PC-9 (cell line): ENCODE results near the gene CIZ1.

Source experiments
- EZH2 ChIP-seq: fragments of 200-600 bp; sonication (generic); IDR thresholded peaks from 2 replicates; pipeline ENCODE4 v1.8.0; 2017; ENCODE audit warnings: antibody characterized with exemption, low read depth
- TF ChIP-seq, protein P1 (sequence below): fragments of 200-600 bp; sonication (generic); conservative IDR thresholded peaks from 2 replicates; pipeline ENCODE4 v1.6.1; 2017; ENCODE audit warnings: mixed run types, antibody characterized with exemption, mild to moderate bottlenecking, moderate library complexity

DNA sequence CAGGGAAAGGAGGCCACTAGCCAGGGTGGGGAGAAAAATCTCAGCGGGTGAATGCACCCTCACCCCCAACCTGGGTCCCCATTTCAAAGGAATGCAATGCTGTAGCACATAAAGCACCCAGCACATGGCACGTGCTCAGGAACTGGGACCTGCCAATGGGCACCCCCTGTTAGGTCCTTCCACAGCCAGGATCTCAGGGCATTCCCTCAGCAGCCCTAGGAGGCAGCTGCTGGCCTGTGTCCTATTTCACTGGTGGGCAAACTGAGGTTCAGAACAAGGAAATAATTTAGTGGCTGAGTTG, 20.6 kb upstream of the CIZ1 start:
- TF ChIP-seq, protein P1, sequence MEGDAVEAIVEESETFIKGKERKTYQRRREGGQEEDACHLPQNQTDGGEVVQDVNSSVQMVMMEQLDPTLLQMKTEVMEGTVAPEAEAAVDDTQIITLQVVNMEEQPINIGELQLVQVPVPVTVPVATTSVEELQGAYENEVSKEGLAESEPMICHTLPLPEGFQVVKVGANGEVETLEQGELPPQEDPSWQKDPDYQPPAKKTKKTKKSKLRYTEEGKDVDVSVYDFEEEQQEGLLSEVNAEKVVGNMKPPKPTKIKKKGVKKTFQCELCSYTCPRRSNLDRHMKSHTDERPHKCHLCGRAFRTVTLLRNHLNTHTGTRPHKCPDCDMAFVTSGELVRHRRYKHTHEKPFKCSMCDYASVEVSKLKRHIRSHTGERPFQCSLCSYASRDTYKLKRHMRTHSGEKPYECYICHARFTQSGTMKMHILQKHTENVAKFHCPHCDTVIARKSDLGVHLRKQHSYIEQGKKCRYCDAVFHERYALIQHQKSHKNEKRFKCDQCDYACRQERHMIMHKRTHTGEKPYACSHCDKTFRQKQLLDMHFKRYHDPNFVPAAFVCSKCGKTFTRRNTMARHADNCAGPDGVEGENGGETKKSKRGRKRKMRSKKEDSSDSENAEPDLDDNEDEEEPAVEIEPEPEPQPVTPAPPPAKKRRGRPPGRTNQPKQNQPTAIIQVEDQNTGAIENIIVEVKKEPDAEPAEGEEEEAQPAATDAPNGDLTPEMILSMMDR: no peak
- TF ChIP-seq EZH2: no peak
